CD4-positive, alpha-beta memory T cell (primary cell): Measurements from ENCODE around the gene SPEF2. TPM values are rescaled to one million over a fixed set of nuclear protein-coding genes. Genes with fewer than 3 reads are reported as not detected.

Source experiments
- CTCF ChIA-PET: fragments of 350-600 bp; sonication (Branson Sonifier 250); formaldehyde crosslinking; loops from one replicate; lab custom pipeline; 2021; ENCODE audit warnings: inconsistent platforms; ENCODE audit not compliant: partially characterized antibody; lab: Charles Lee
- POLR2A ChIA-PET: fragments of 350-600 bp; sonication (Branson Sonifier 250); formaldehyde crosslinking; loops from one replicate; lab custom pipeline; 2021; ENCODE audit not compliant: partially characterized antibody; lab: Charles Lee
- DNase-seq, 5 donors: peaks; one replicate each; pipeline versions ENCODE4 v3.0.0 to v3.0.0-alpha.2; 2020 to 2022; ENCODE audit warnings: mixed read lengths in 1 of 5
- H3K27ac ChIP-seq: one replicate; pipeline ENCODE4 v1.7.0; 2013; ENCODE audit warnings: low read depth, low read length
- H3K27me3 ChIP-seq: 2 replicates; pipeline ENCODE4 v1.7.0; 2013; ENCODE audit warnings: mild to moderate bottlenecking, low read length, moderate library complexity; ENCODE audit not compliant: insufficient read depth
- H3K36me3 ChIP-seq: 2 replicates; pipeline ENCODE4 v1.7.0; 2013; ENCODE audit warnings: mild to moderate bottlenecking, low read length, moderate library complexity; ENCODE audit not compliant: insufficient read depth
- H3K4me1 ChIP-seq: 2 replicates; pipeline ENCODE4 v1.7.0; 2013; ENCODE audit warnings: mild to moderate bottlenecking, low read length, moderate library complexity; ENCODE audit not compliant: insufficient read depth
- H3K4me3 ChIP-seq, 2 donors: one replicate each; pipeline ENCODE4 v1.7.0; 2013; ENCODE audit warnings: low read length in 2 of 2, mild to moderate bottlenecking in 1 of 2
- H3K9me3 ChIP-seq, 2 donors: one replicate each; pipeline ENCODE4 v1.7.0; 2013; ENCODE audit warnings: low read length in 2 of 2, control low read depth in 1 of 2; ENCODE audit not compliant: control insufficient read depth in 1 of 2
- H3K27ac Mint-ChIP-seq, 7 donors: one replicate each; pipeline ENCODE4 v1.8.0; 2020 to 2021; ENCODE audit warnings: mixed read lengths in 7 of 7, mild to moderate bottlenecking in 6 of 7, inconsistent platforms in 3 of 7, moderate library complexity in 3 of 7
- H3K27me3 Mint-ChIP-seq, 2 donors: one replicate each; pipeline ENCODE4 v1.8.0; 2020 to 2021; ENCODE audit warnings: mixed read lengths in 2 of 2
- H3K36me3 Mint-ChIP-seq, 2 donors: one replicate each; pipeline ENCODE4 v1.8.0; 2020 to 2021; ENCODE audit warnings: mixed read lengths in 2 of 2, inconsistent platforms in 1 of 2, mild to moderate bottlenecking in 1 of 2
- H3K4me1 Mint-ChIP-seq, 4 donors: one replicate each; pipeline ENCODE4 v1.8.0; 2020 to 2021; ENCODE audit warnings: mixed read lengths in 4 of 4, mild to moderate bottlenecking in 1 of 4
- H3K4me3 Mint-ChIP-seq, 8 donors: one replicate each; pipeline ENCODE4 v1.8.0; 2020 to 2021; ENCODE audit warnings: mixed read lengths in 8 of 8, mild to moderate bottlenecking in 7 of 8, moderate library complexity in 6 of 8, inconsistent platforms in 3 of 8
- H3K9me3 Mint-ChIP-seq, 8 donors: one replicate each; pipeline ENCODE4 v1.8.0; 2020 to 2021; ENCODE audit warnings: mixed read lengths in 8 of 8, mild to moderate bottlenecking in 5 of 8, inconsistent platforms in 3 of 8, moderate library complexity in 1 of 8
- intact Hi-C: fragments of 100-400 bp; cut with micrococcal nuclease; formaldehyde crosslinking; loops from one replicate; pipeline ENCODE4 v1.15.1; 2023
- polyA plus RNA-seq, 2 donors: library from polyadenylated mRNA; unstranded; fragments of 300-500 nt; fragmentation: Illumina TruSeq; gene quantifications; one replicate each; pipeline ENCODE4 v1.2.3, GENCODE V29; 2021
- total RNA-seq, 2 experiments: library from RNA; stranded (reverse); gene quantifications; one replicate each; pipeline ENCODE4 v1.2.3, GENCODE V29; 2021

The SPEF2 gene
- total and polyA plus RNA-seq, 4 experiments from 2014 or later: 4.0 to 15.4 (median 10.2) TPM

DNA sequence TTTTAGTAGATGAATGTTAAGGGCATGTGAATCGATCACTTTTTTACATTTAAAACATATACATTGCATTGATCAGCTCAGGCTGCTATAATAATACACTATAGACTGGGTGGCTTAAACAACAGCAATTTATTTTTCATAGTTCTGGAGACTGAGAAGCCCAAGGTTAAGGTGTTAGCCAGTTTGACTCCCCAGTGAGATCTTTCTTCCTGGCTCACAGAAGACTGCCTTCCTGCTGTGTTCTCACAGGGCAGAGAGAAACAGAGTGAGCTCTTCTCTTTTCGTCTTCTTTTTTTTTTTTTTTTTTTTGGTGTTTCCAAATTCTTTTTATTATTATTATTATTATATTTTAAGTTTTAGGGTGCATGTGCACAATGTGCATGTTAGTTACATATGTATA lies 56.4 kb downstream of the SPEF2 start:
- intact Hi-C loops: loop anchor here (5.0 kb wide), 2 partner anchors 43 to 103 kb away; no protein-coding TSS in a partner anchor
- Mint-ChIP-seq H3K27me3 (no peaks in the 10 kb centered on the region), H3K9me3 (peaks cover 0 to 2% (median 0%) of the 10 kb centered on the region in 8 donors), H3K4me1 (peaks cover 38 to 60% (median 51%) of the 10 kb centered on the region in 4 donors), H3K36me3 (no peaks in the 10 kb centered on the region), H3K4me3 (peak overlapping the region in 6 of 8 donors; percentile 9 to 76 (median 48)), H3K27ac (peak overlapping the region in 6 of 7 donors; percentile 77 to 90 (median 84))
- Histone ChIP-seq H3K4me3 (no peak overlapping the region), H3K9me3 (no peaks in the 10 kb centered on the region), H3K36me3 (no peaks in the 10 kb centered on the region), H3K27ac (no peak overlapping the region), H3K27me3 (no peaks in the 10 kb centered on the region), H3K4me1 (peaks cover 55% of the 10 kb centered on the region)
- DNase-seq: no peak
- CTCF ChIA-PET: interaction anchor here (0.8 to 2.2 kb wide), 3 partner anchors 15 to 252 kb away, joined by 3 to 13 read pairs (median 11); no protein-coding TSS in a partner anchor
- POLR2A ChIA-PET: interaction anchor here (1.5 to 4.9 kb wide), 3 partner anchors 14 to 208 kb away, joined by 4 to 64 read pairs (median 11); partner anchors contain the start of gene IL7R

DNA sequence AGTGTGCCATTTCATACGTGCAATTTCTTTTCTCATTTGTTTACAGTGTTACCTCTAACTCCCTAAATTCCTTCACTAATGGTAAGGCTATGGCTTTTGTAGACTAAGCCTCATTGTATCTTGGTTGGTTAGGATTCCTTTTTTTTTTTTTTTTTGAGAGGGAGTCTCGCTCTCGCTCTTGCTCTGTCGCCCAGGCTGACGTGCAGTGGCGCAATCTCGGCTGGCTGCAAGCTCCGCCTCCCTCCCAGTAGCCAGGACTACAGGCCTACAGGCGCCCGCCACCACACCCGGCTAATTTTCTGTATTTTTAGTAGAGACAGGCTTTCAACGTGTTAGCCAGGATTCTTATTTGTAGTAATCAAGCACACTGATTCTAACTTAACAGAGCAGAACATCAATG lies 57.7 kb downstream of the SPEF2 start:
- H3K27me3 Mint-ChIP-seq: no peaks in the 10 kb centered on the region
- peaks cover 38 to 55% (median 46%) of the 10 kb centered on the region in 4 donors for H3K4me1 Mint-ChIP-seq
- POLR2A ChIA-PET: no interaction called here

DNA sequence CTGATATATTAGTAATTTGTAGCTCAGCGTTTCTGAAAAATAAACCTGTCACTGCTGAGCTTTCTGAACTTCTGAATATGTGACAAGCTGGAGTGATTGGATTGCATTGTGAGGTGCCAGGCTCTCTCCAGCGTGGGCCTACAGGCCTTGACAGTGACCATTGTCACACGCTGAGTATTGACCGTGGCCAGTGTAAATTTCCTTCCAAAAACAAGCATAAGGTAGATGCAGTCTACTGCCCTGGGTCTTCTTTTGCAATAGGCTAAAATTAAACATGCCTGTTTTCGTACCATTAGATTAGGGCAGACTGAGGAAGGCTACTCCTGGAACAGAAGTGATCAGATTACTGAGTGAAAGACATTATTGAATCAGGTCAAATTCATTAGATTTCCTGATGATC lies 60.2 kb downstream of the SPEF2 start:
- ChIA-PET POLR2A (interaction anchor here (1.3 kb wide), 1 partner anchor 204 kb away, joined by 3 read pairs; no protein-coding TSS in a partner anchor), CTCF (interaction anchor here (1.9 kb wide), 1 partner anchor 248 kb away, joined by 5 read pairs; no protein-coding TSS in a partner anchor)
- Histone ChIP-seq H3K27me3 (no peaks in the 10 kb centered on the region), H3K4me3 (no peak overlapping the region), H3K27ac (no peak overlapping the region), H3K36me3 (no peaks in the 10 kb centered on the region), H3K9me3 (no peaks in the 10 kb centered on the region), H3K4me1 (peaks cover 27% of the 10 kb centered on the region)
- Mint-ChIP-seq H3K4me1 (peaks cover 24 to 34% (median 27%) of the 10 kb centered on the region in 4 donors), H3K4me3 (no peak overlapping the region), H3K27me3 (no peaks in the 10 kb centered on the region), H3K27ac (peak overlapping the region in 3 of 7 donors; percentile 23 to 60 (median 36)), H3K36me3 (peaks cover 0 to 4% of the 10 kb centered on the region in 2 donors), H3K9me3 (peaks cover 0 to 2% (median 0%) of the 10 kb centered on the region in 8 donors)
- no peak for DNase-seq
- intact Hi-C loops: no loop called here

More for the DNA sequence above, 57.7 kb downstream of the SPEF2 start:
- peaks cover 50% of the 10 kb centered on the region for H3K4me1 ChIP-seq
- Mint-ChIP-seq H3K4me3 (no peak overlapping the region), H3K9me3 (peaks cover 0 to 2% (median 0%) of the 10 kb centered on the region in 8 donors), H3K27ac (no peak overlapping the region), H3K36me3 (no peaks in the 10 kb centered on the region)
- H3K4me3 ChIP-seq: no peak overlapping the region
- intact Hi-C loops: no loop called here
- no peaks in the 10 kb centered on the region for H3K27me3 ChIP-seq
- no peak for DNase-seq
- H3K36me3 ChIP-seq: no peaks in the 10 kb centered on the region
- H3K9me3 ChIP-seq: no peaks in the 10 kb centered on the region
- H3K27ac ChIP-seq: no peak overlapping the region
- CTCF ChIA-PET: no interaction called here

DNA sequence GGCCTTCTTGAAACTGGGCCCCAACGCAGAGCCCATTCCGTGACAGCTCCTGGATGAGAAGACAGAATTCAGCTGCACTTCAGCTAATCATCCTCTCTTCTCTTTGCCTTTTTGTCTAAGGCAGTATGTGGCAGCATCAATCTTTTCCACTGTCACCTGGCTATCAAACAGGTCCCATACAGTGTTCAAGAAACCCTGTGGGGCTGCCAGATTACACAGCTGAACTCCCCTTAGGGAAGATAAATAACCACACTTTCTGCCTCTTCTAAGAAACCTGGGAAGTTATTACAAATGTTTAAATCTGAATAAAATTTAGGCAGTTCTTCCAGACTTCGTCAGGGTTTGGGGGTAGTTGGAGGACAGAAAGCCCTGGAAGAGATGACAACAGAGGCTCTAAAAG lies 61.0 kb downstream of the SPEF2 start:
- Mint-ChIP-seq H3K4me3 (no peak overlapping the region), H3K27me3 (no peaks in the 10 kb centered on the region), H3K36me3 (peaks cover 0 to 4% of the 10 kb centered on the region in 2 donors), H3K9me3 (peaks cover 0 to 2% (median 0%) of the 10 kb centered on the region in 8 donors), H3K27ac (peak overlapping the region in 4 of 7 donors; percentile 6 to 85 (median 72)), H3K4me1 (peaks cover 17 to 26% (median 19%) of the 10 kb centered on the region in 4 donors)
- no peaks in the 10 kb centered on the region for H3K27me3 ChIP-seq
- CTCF ChIA-PET: interaction anchor here (1.9 kb wide), 1 partner anchor 248 kb away, joined by 5 read pairs; no protein-coding TSS in a partner anchor
- POLR2A ChIA-PET: interaction anchor here (1.3 kb wide), 1 partner anchor 203 kb away, joined by 3 read pairs; no protein-coding TSS in a partner anchor
- H3K4me3 ChIP-seq: no peak overlapping the region
- no peaks in the 10 kb centered on the region for H3K9me3 ChIP-seq
- H3K4me1 ChIP-seq: peaks cover 19% of the 10 kb centered on the region
- intact Hi-C loops: no loop called here
- no peak overlapping the region for H3K27ac ChIP-seq
- H3K36me3 ChIP-seq: no peaks in the 10 kb centered on the region
- DNase-seq: no peak

- no peak overlapping the region for H3K4me3 ChIP-seq
- peaks cover 0 to 4% of the 10 kb centered on the region in 2 donors for H3K36me3 Mint-ChIP-seq
- H3K36me3 ChIP-seq: no peaks in the 10 kb centered on the region
- H3K27me3 Mint-ChIP-seq: no peaks in the 10 kb centered on the region
- H3K27ac Mint-ChIP-seq: peak overlapping the region in 5 of 7 donors; percentile 10 to 85 (median 73)
- CTCF ChIA-PET: no interaction called here
- DNase-seq: no peak
- POLR2A ChIA-PET: interaction anchor here (0.7 kb wide), 1 partner anchor 14 kb away, joined by 3 read pairs; no protein-coding TSS in a partner anchor
- intact Hi-C loops: no loop called here
- no peak overlapping the region for H3K27ac ChIP-seq
- H3K4me1 Mint-ChIP-seq: peaks cover 11 to 21% (median 14%) of the 10 kb centered on the region in 4 donors
- H3K9me3 ChIP-seq: no peaks in the 10 kb centered on the region
- H3K27me3 ChIP-seq: no peaks in the 10 kb centered on the region
- H3K4me1 ChIP-seq: peaks cover 14% of the 10 kb centered on the region
- peak overlapping the region in 5 of 8 donors; percentile 1 to 62 (median 22) for H3K4me3 Mint-ChIP-seq
- H3K9me3 Mint-ChIP-seq: peaks cover 0 to 2% (median 0%) of the 10 kb centered on the region in 8 donors
Measured at GRCh38 chr5:35679357-35679756, 61.7 kb downstream of the SPEF2 start.

DNA sequence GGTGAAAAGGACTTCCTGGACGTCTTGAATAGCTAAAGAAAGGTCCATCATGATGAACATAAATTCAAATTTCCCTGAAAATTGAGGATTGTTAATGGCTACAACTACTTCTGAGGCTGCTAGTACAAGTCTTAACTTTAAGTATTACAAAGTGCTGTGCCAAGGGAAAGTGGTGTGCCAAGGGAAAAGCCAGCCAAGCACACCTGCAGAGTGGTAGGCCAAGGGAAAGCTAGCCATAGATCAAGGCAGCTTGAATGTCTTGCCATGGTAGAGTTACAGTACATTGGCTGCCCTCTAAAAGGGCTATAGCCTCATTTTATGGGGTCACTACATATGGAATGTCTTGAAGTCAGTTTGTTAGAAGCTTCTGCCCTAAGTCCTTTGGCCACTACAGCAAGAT lies 64.2 kb downstream of the SPEF2 start:
- H3K36me3 Mint-ChIP-seq: peaks cover 0 to 4% of the 10 kb centered on the region in 2 donors
- H3K9me3 ChIP-seq: no peaks in the 10 kb centered on the region
- no peak overlapping the region for H3K4me3 Mint-ChIP-seq
- intact Hi-C loops: no loop called here
- peaks cover 14% of the 10 kb centered on the region for H3K4me1 ChIP-seq
- H3K27me3 ChIP-seq: no peaks in the 10 kb centered on the region
- H3K36me3 ChIP-seq: no peaks in the 10 kb centered on the region
- peaks cover 8 to 17% (median 10%) of the 10 kb centered on the region in 4 donors for H3K4me1 Mint-ChIP-seq
- ChIA-PET POLR2A (no interaction called here), CTCF (no interaction called here)
- H3K27me3 Mint-ChIP-seq: no peaks in the 10 kb centered on the region
- DNase-seq: no peak
- no peak overlapping the region for H3K4me3 ChIP-seq
- no peak overlapping the region for H3K27ac Mint-ChIP-seq
- no peaks in the 10 kb centered on the region for H3K9me3 Mint-ChIP-seq
- no peak overlapping the region for H3K27ac ChIP-seq

DNA sequence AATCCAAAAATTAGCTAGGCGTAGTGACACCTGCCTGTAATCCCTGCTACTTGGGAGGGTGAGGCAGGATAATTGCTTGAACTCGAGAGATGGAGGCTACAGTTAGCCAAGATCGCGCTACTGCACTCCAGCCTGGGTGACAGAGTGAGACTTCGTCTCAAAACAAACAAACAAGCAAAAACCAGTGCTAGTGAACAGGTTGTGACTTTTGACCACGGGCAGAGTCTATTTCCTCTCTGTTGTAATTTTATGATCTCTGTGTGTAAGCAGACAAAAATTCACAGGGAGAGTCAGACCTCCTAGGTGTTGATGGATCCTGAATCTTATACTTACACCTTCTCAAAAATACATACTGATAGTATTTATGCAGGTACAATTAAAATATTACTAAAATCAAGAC lies 65.8 kb downstream of the SPEF2 start:
- H3K4me1 Mint-ChIP-seq: peaks cover 8 to 14% (median 10%) of the 10 kb centered on the region in 4 donors
- CTCF ChIA-PET: interaction anchor here (2.5 kb wide), 1 partner anchor 32 kb away, joined by 10 read pairs; no protein-coding TSS in a partner anchor
- no peaks in the 10 kb centered on the region for H3K9me3 Mint-ChIP-seq
- H3K4me3 Mint-ChIP-seq: no peak overlapping the region
- peaks cover 13% of the 10 kb centered on the region for H3K4me1 ChIP-seq
- peaks cover 0 to 4% of the 10 kb centered on the region in 2 donors for H3K36me3 Mint-ChIP-seq
- no peak for DNase-seq
- H3K9me3 ChIP-seq: no peaks in the 10 kb centered on the region
- intact Hi-C loops: no loop called here
- no peaks in the 10 kb centered on the region for H3K27me3 Mint-ChIP-seq
- no peaks in the 10 kb centered on the region for H3K27me3 ChIP-seq
- H3K36me3 ChIP-seq: no peaks in the 10 kb centered on the region
- no peak overlapping the region for H3K27ac ChIP-seq
- POLR2A ChIA-PET: no interaction called here
- H3K4me3 ChIP-seq: no peak overlapping the region
- H3K27ac Mint-ChIP-seq: no peak overlapping the region
